Activated T-helper 1 cell treated with anti-CD3 and anti-CD28 coated beads, Interleukin-12 subunit alpha, Interleukin-12 subunit beta, Interleukin-2, Interleukin-4 antibody, amounts not matched to agents 30 ng/mL and 10 ng/mL and 1 ng/mL, durations not matched to agents 14 hours and 24 hours and 36 hours (primary cell): ENCODE results near the gene ZNF816. TPM values are rescaled to one million over a fixed set of nuclear protein-coding genes. Genes with fewer than 3 reads are reported as not detected.
"Not testable (repeated sequence)": the region's sequence is repeated elsewhere in the genome, so short reads cannot be mapped to it uniquely, and the experiment has no call there.

ENCODE experiments used
- DNase-seq: peaks from one replicate; pipeline ENCODE4 v3.0.0; 2021; ENCODE audit warnings: low spot score
- H3K27ac Mint-ChIP-seq: one replicate; pipeline ENCODE4 v1.8.0; 2021; ENCODE audit warnings: mild to moderate bottlenecking, mixed read lengths
- H3K27me3 Mint-ChIP-seq: one replicate; pipeline ENCODE4 v1.8.0; 2022; ENCODE audit warnings: mild to moderate bottlenecking, moderate library complexity, mixed read lengths; ENCODE audit not compliant: insufficient read depth
- H3K36me3 Mint-ChIP-seq: one replicate; pipeline ENCODE4 v1.8.0; 2021; ENCODE audit warnings: low read depth, mixed read lengths
- H3K4me1 Mint-ChIP-seq: one replicate; pipeline ENCODE4 v1.8.0; 2021; ENCODE audit warnings: low read depth, mixed read lengths
- H3K4me3 Mint-ChIP-seq: one replicate; pipeline ENCODE4 v1.8.0; 2021; ENCODE audit warnings: mild to moderate bottlenecking, moderate library complexity, mixed read lengths
- H3K9me3 Mint-ChIP-seq: one replicate; pipeline ENCODE4 v1.8.0; 2021; ENCODE audit warnings: mixed read lengths
- intact Hi-C: fragments of 100-400 bp; cut with micrococcal nuclease; formaldehyde crosslinking; loops from one replicate; pipeline ENCODE4 v1.15.1; 2024
- total RNA-seq: library from RNA; stranded (reverse); gene quantifications from 2 replicates; pipeline ENCODE4 v1.2.3, GENCODE V29; 2022

Gene ZNF816
- total RNA-seq, 1 donor from 2014 or later: 9.4 TPM

GRCh38 chr19:52941523-52941922, 21.2 kb downstream of the ZNF816 start:
- Mint-ChIP-seq H3K27ac (peak overlapping the region; percentile 88), H3K36me3 (peaks cover 23% of the 10 kb centered on the region), H3K4me3 (peak overlapping the region; percentile 89), H3K9me3 (peaks cover 35% of the 10 kb centered on the region), H3K4me1 (peaks cover 33% of the 10 kb centered on the region)
- intact Hi-C loops, H3K27me3 Mint-ChIP-seq, DNase-seq: not testable (repeated sequence)

GRCh38 chr19:52940905-52941304, 21.8 kb downstream of the ZNF816 start:
- Mint-ChIP-seq H3K36me3 (peaks cover 25% of the 10 kb centered on the region), H3K27ac (peak overlapping the region; percentile 42), H3K4me3 (peak overlapping the region; percentile 89), H3K4me1 (peaks cover 38% of the 10 kb centered on the region), H3K9me3 (peaks cover 32% of the 10 kb centered on the region)
- intact Hi-C loops, H3K27me3 Mint-ChIP-seq, DNase-seq: not testable (repeated sequence)

- no peak for DNase-seq
- Mint-ChIP-seq H3K4me3 (no peak overlapping the region), H3K27me3 (peaks cover 1% of the 10 kb centered on the region), H3K9me3 (peaks cover 24% of the 10 kb centered on the region), H3K27ac (no peak overlapping the region), H3K4me1 (peaks cover 38% of the 10 kb centered on the region), H3K36me3 (peaks cover 32% of the 10 kb centered on the region)
- intact Hi-C loops: no loop called here
These were observed 23.9 kb downstream of the ZNF816 start for GRCh38 chr19:52938761-52939160.

GRCh38 chr19:52936954-52937325, 25.7 kb downstream of the ZNF816 start:
- peaks cover 37% of the 10 kb centered on the region for H3K9me3 Mint-ChIP-seq
- DNase-seq: no peak
- no peak overlapping the region for H3K27ac Mint-ChIP-seq
- H3K27me3 Mint-ChIP-seq: peaks cover 1% of the 10 kb centered on the region
- peaks cover 43% of the 10 kb centered on the region for H3K36me3 Mint-ChIP-seq
- peaks cover 37% of the 10 kb centered on the region for H3K4me1 Mint-ChIP-seq
- intact Hi-C loops: no loop called here
- no peak overlapping the region for H3K4me3 Mint-ChIP-seq

- no peak overlapping the region for H3K4me3 Mint-ChIP-seq
- H3K36me3 Mint-ChIP-seq: peaks cover 41% of the 10 kb centered on the region
- DNase-seq: no peak
- no peak overlapping the region for H3K27ac Mint-ChIP-seq
- intact Hi-C loops: no loop called here
- peaks cover 38% of the 10 kb centered on the region for H3K9me3 Mint-ChIP-seq
- H3K4me1 Mint-ChIP-seq: peaks cover 31% of the 10 kb centered on the region
- peaks cover 1% of the 10 kb centered on the region for H3K27me3 Mint-ChIP-seq
These were observed 26.3 kb downstream of the ZNF816 start for GRCh38 chr19:52936151-52936953.

- no peak for DNase-seq
- Mint-ChIP-seq H3K27me3 (peaks cover 1% of the 10 kb centered on the region), H3K27ac (no peak overlapping the region), H3K4me3 (no peak overlapping the region), H3K36me3 (peaks cover 39% of the 10 kb centered on the region), H3K9me3 (peaks cover 38% of the 10 kb centered on the region), H3K4me1 (peaks cover 24% of the 10 kb centered on the region)
- intact Hi-C loops: no loop called here
These were observed 27.2 kb downstream of the ZNF816 start for GRCh38 chr19:52935434-52935833.

- DNase-seq, H3K4me3 Mint-ChIP-seq, H3K27me3 Mint-ChIP-seq, intact Hi-C loops, H3K27ac Mint-ChIP-seq: not testable (repeated sequence)
- H3K9me3 Mint-ChIP-seq: peaks cover 19% of the 10 kb centered on the region
- peaks cover 22% of the 10 kb centered on the region for H3K36me3 Mint-ChIP-seq
- H3K4me1 Mint-ChIP-seq: peaks cover 31% of the 10 kb centered on the region
These were observed 38.0 kb downstream of the ZNF816 start for GRCh38 chr19:52924641-52925040.

GRCh38 chr19:52923778-52924593, 38.7 kb downstream of the ZNF816 start:
- no peak for DNase-seq
- peaks cover 15% of the 10 kb centered on the region for H3K36me3 Mint-ChIP-seq
- no peaks in the 10 kb centered on the region for H3K27me3 Mint-ChIP-seq
- peak overlapping the region; percentile 93 for H3K4me3 Mint-ChIP-seq
- peak overlapping the region; percentile 48 for H3K27ac Mint-ChIP-seq
- peaks cover 31% of the 10 kb centered on the region for H3K4me1 Mint-ChIP-seq
- intact Hi-C loops: loop anchor here (2.0 kb wide), 9 partner anchors 19 to 655 kb away; partner anchors contain the start of genes ZNF160, ZNF320, ZNF600 and ZNF766
- H3K9me3 Mint-ChIP-seq: peaks cover 15% of the 10 kb centered on the region

- Mint-ChIP-seq H3K4me1 (peaks cover 31% of the 10 kb centered on the region), H3K27ac (peak within 1 kb of the TSS; percentile 96), H3K4me3 (peak within 1 kb of the TSS; percentile 93), H3K9me3 (peaks cover 8% of the 10 kb centered on the region), H3K27me3 (no peaks in the 10 kb centered on the region), H3K36me3 (peaks cover 7% of the 10 kb centered on the region)
- peak; percentile 77 for DNase-seq
- intact Hi-C loops: loop anchor here (2.0 kb wide), 9 partner anchors 20 to 654 kb away; partner anchors contain the start of genes ZNF160, ZNF320, ZNF600 and ZNF766
These were observed 39.6 kb downstream of the ZNF816 start, which contains the start of gene ZNF888 for GRCh38 chr19:52922841-52923777. TSS of gene ZNF888 (minus strand) at chr19:52923428. CDS start at chr19:52917873, 5,555 bp downstream.

GRCh38 chr19:52917531-52917930, 45.1 kb downstream of the ZNF816 start:
- no peaks in the 10 kb centered on the region for H3K27me3 Mint-ChIP-seq
- intact Hi-C loops: no loop called here
- peaks cover 16% of the 10 kb centered on the region for H3K4me1 Mint-ChIP-seq
- peaks cover 7% of the 10 kb centered on the region for H3K9me3 Mint-ChIP-seq
- no peak overlapping the region for H3K4me3 Mint-ChIP-seq
- no peak for DNase-seq
- no peak overlapping the region for H3K27ac Mint-ChIP-seq
- peaks cover 44% of the 10 kb centered on the region for H3K36me3 Mint-ChIP-seq

- intact Hi-C loops: no loop called here
- Mint-ChIP-seq H3K9me3 (peaks cover 41% of the 10 kb centered on the region), H3K27ac (no peak overlapping the region), H3K4me1 (no peaks in the 10 kb centered on the region), H3K4me3 (no peak overlapping the region), H3K27me3 (no peaks in the 10 kb centered on the region), H3K36me3 (peaks cover 60% of the 10 kb centered on the region)
- no peak for DNase-seq
These were observed 52.0 kb downstream of the ZNF816 start for GRCh38 chr19:52910648-52911047.
